ENCODE data around the gene CSN2. TPM values are rescaled to one million over a fixed set of nuclear protein-coding genes. Genes with fewer than 3 reads are reported as not detected.

CSN2 gene
- not detected for total RNA-seq

GRCh38 chr4:69965628-69966027 is at the start of gene CSN2:
CSN2 (minus strand) TSS chr4:69965728; CDS start chr4:69960995, 4,733 bp downstream.
- Histone ChIP-seq H3K9me3 (no peaks in the 10 kb centered on the region), H3K36me3 (no peaks in the 10 kb centered on the region), H3K27me3 (no peaks in the 10 kb centered on the region), H3K27ac (no peak within 1 kb of the TSS), H3K4me1 (no peaks in the 10 kb centered on the region), H3K4me3 (no peak within 1 kb of the TSS)
- intact Hi-C loops (cut with DNase I), result no loop called here
- TF ChIP-seq CTCF (IDR thresholded peaks at IDR 0.05) (no peak), POLR2A (IDR thresholded peaks at IDR 0.05) (no peak)
- no peak for DNase-seq
- WGBS, 2 donors, result 79 to 82% methylated on average over 2 of the region's 2 CpGs

- H3K9me3 ChIP-seq, result no peaks in the 10 kb centered on the region
- no peak for DNase-seq
- no peaks in the 10 kb centered on the region for H3K36me3 ChIP-seq
- TF ChIP-seq POLR2A (IDR thresholded peaks at IDR 0.05) (no peak), CTCF (IDR thresholded peaks at IDR 0.05) (no peak)
- H3K4me1 ChIP-seq, result no peaks in the 10 kb centered on the region
- no peaks in the 10 kb centered on the region for H3K27me3 ChIP-seq
- intact Hi-C loops (cut with DNase I), result no loop called here
- no peak overlapping the region for H3K4me3 ChIP-seq
- WGBS, 2 donors, result 42 to 45% methylated on average over 3 of the region's 3 CpGs
- no peak overlapping the region for H3K27ac ChIP-seq
Measured at GRCh38 chr4:70008771-70009170, 43.2 kb upstream of the CSN2 start.

- no peaks in the 10 kb centered on the region for H3K27me3 ChIP-seq
- no peak for DNase-seq
- TF ChIP-seq CTCF (IDR thresholded peaks at IDR 0.05), result no peak
- no peak for TF ChIP-seq POLR2A (IDR thresholded peaks at IDR 0.05)
- no peak overlapping the region for H3K27ac ChIP-seq
- intact Hi-C loops (cut with DNase I), result no loop called here
- H3K4me1 ChIP-seq, result no peaks in the 10 kb centered on the region
- no peaks in the 10 kb centered on the region for H3K36me3 ChIP-seq
- H3K9me3 ChIP-seq, result no peaks in the 10 kb centered on the region
- no peak overlapping the region for H3K4me3 ChIP-seq
Measured at GRCh38 chr4:70002507-70002906, 37.0 kb upstream of the CSN2 start.

GRCh38 chr4:70000711-70001110 is 35.2 kb upstream of the CSN2 start:
- Histone ChIP-seq H3K9me3 (no peaks in the 10 kb centered on the region), H3K4me1 (peaks cover 0 to 2% (median 0%) of the 10 kb centered on the region in 3 donors), H3K27me3 (no peaks in the 10 kb centered on the region), H3K27ac (no peak overlapping the region), H3K4me3 (no peak overlapping the region), H3K36me3 (no peaks in the 10 kb centered on the region)
- intact Hi-C loops (cut with DNase I), result no loop called here
- TF ChIP-seq POLR2A (IDR thresholded peaks at IDR 0.05), result no peak
- no peak for TF ChIP-seq CTCF (IDR thresholded peaks at IDR 0.05)
- WGBS, 2 donors, result 68 to 84% methylated on average over 1 of the region's 1 CpG
- DNase-seq, result no peak

- H3K27ac ChIP-seq, result no peak overlapping the region
- H3K36me3 ChIP-seq, result no peaks in the 10 kb centered on the region
- peaks cover 0 to 4% (median 0%) of the 10 kb centered on the region in 3 donors for H3K4me1 ChIP-seq
- no peaks in the 10 kb centered on the region for H3K9me3 ChIP-seq
- H3K27me3 ChIP-seq, result no peaks in the 10 kb centered on the region
- no peak overlapping the region for H3K4me3 ChIP-seq
- 60 to 65% methylated on average over 3 of the region's 3 CpGs for WGBS, 2 donors
- TF ChIP-seq POLR2A (IDR thresholded peaks at IDR 0.05) (no peak), CTCF (IDR thresholded peaks at IDR 0.05) (no peak)
- DNase-seq, result no peak
- intact Hi-C loops (cut with DNase I), result no loop called here
Measured at GRCh38 chr4:69999420-69999819, 33.9 kb upstream of the CSN2 start.

Data from esophagus squamous epithelium (tissue), 5 donors.